GM23338 (cell line): ENCODE data around the gene VPS8. TPM values are rescaled to one million over a fixed set of nuclear protein-coding genes. Genes with fewer than 3 reads are reported as not detected.
"Not testable (repeated sequence)": the region's sequence is repeated elsewhere in the genome, so short reads cannot be mapped to it uniquely, and the experiment has no call there.

Experiments
- ATAC-seq: fragments of 200-7000 bp; cut with Tn5 transposase; 3 replicates; pipeline ENCODE4 v1.9.1; 2020
- DNase-seq: peaks from one replicate; pipeline ENCODE4 v3.0.0-alpha.2; 2015; ENCODE audit warnings: low spot score
- H2AFZ ChIP-seq: fragments of 200-600 bp; sonication (generic); 2 replicates; pipeline ENCODE4 v1.8.0; 2016; ENCODE audit warnings: antibody characterized with exemption, mild to moderate bottlenecking, moderate library complexity
- H3F3A ChIP-seq: fragments of 200-600 bp; sonication (generic); replicated peaks from 2 replicates; pipeline ENCODE4 v1.8.0; 2017; ENCODE audit warnings: antibody characterized with exemption, mixed run types, low read depth
- H3K27ac ChIP-seq: fragments of 200-600 bp; sonication (generic); 2 replicates; pipeline ENCODE4 v1.6.1; 2016; ENCODE audit warnings: low read depth
- H3K27me3 ChIP-seq: fragments of 200-600 bp; sonication (generic); 2 replicates; pipeline ENCODE4 v1.8.0; 2016; ENCODE audit warnings: mild to moderate bottlenecking, mixed run types, moderate library complexity; ENCODE audit not compliant: insufficient read depth
- H3K36me3 ChIP-seq: fragments of 200-600 bp; sonication (generic); 2 replicates; pipeline ENCODE4 v1.8.0; 2016; ENCODE audit warnings: mild to moderate bottlenecking; ENCODE audit not compliant: insufficient read depth
- H3K4me1 ChIP-seq: fragments of 200-600 bp; sonication (generic); 2 replicates; pipeline ENCODE4 v1.8.0; 2016; ENCODE audit warnings: mild to moderate bottlenecking, moderate library complexity; ENCODE audit not compliant: insufficient read depth
- H3K4me2 ChIP-seq: fragments of 200-600 bp; sonication (generic); 2 replicates; pipeline ENCODE4 v1.7.1; 2017; ENCODE audit warnings: mixed run types
- H3K4me3 ChIP-seq: fragments of 200-600 bp; sonication (generic); 2 replicates; pipeline ENCODE4 v1.6.1; 2016; ENCODE audit warnings: mixed run types
- H3K79me2 ChIP-seq: fragments of 200-600 bp; sonication (generic); replicated peaks from 2 replicates; pipeline ENCODE4 v1.8.0; 2017; ENCODE audit warnings: mild to moderate bottlenecking; ENCODE audit not compliant: insufficient read depth
- H3K9me2 ChIP-seq: fragments of 200-600 bp; sonication (generic); 2 replicates; pipeline ENCODE4 v1.8.0; 2017; ENCODE audit not compliant: insufficient read depth
- H4K20me1 ChIP-seq: fragments of 200-600 bp; sonication (generic); replicated peaks from 2 replicates; pipeline ENCODE4 v1.8.0; 2017; ENCODE audit warnings: mild to moderate bottlenecking; ENCODE audit not compliant: insufficient read depth
- H3K27ac Mint-ChIP-seq: 2 replicates; pipeline ENCODE4 v1.8.0; 2020; ENCODE audit warnings: inconsistent platforms, mild to moderate bottlenecking, moderate library complexity, mixed read lengths
- H3K27me3 Mint-ChIP-seq: 3 replicates; pipeline ENCODE4 v1.8.0; 2022; ENCODE audit warnings: low read depth, mild to moderate bottlenecking, moderate library complexity, mixed read lengths, inconsistent platforms; ENCODE audit not compliant: insufficient read depth, poor library complexity
- H3K36me3 Mint-ChIP-seq: 3 replicates; pipeline ENCODE4 v1.8.0; 2021; ENCODE audit warnings: low read depth, mild to moderate bottlenecking, inconsistent platforms, moderate library complexity, mixed read lengths
- H3K4me1 Mint-ChIP-seq: 3 replicates; pipeline ENCODE4 v1.8.0; 2020; ENCODE audit warnings: mild to moderate bottlenecking, inconsistent platforms, mixed read lengths
- H3K4me3 Mint-ChIP-seq: 3 replicates; pipeline ENCODE4 v1.8.0; 2021; ENCODE audit warnings: moderate library complexity, mild to moderate bottlenecking, inconsistent platforms, mixed read lengths
- H3K9me3 Mint-ChIP-seq: 3 replicates; pipeline ENCODE4 v1.8.0; 2020; ENCODE audit warnings: moderate library complexity, mild to moderate bottlenecking, inconsistent platforms, mixed read lengths
- EZH2phosphoT487 ChIP-seq: fragments of 200-600 bp; sonication (generic); IDR thresholded peaks from one replicate; pipeline ENCODE4 v1.8.1; 2018; ENCODE audit warnings: antibody characterized with exemption; ENCODE audit not compliant: unreplicated experiment
- NANOG ChIP-seq: IDR thresholded peaks from 2 replicates; pipeline ENCODE4 v1.6.1; 2016; ENCODE audit warnings: antibody characterized with exemption, borderline replicate concordance
- ZNF114 ChIP-seq: fragments of 250-450 bp; sonication (Bioruptor Pico); IDR thresholded peaks from 2 replicates; pipeline ENCODE4 v1.5.0; 2020; ENCODE audit warnings: mild to moderate bottlenecking, moderate library complexity
- ZNF331 ChIP-seq: fragments of 250-450 bp; sonication (Bioruptor Pico); IDR thresholded peaks from 2 replicates; pipeline ENCODE4 v1.5.0; 2020; ENCODE audit warnings: low read depth, mild to moderate bottlenecking, moderate library complexity
- polyA plus RNA-seq: library from polyadenylated mRNA; unstranded; fragments of >200 nt; fragmentation: Nextera tagmentation; extraction: Ambion mirVana; gene quantifications from 2 replicates; pipeline ENCODE4 v1.2.1, GENCODE V29; 2016
- total RNA-seq: library from RNA; depleted of rRNA; stranded (reverse); fragments of >200 nt; shearing (Covaris generic); gene quantifications from 2 replicates; pipeline ENCODE4 v1.2.3, GENCODE V29; 2014
- TF ChIP-seq, protein P1 (sequence below): IDR thresholded peaks from one replicate; pipeline ENCODE4 v1.6.1; 2018; ENCODE audit warnings: antibody characterized with exemption; ENCODE audit not compliant: unreplicated experiment
- TF ChIP-seq, protein P2 (sequence below): fragments of 250-450 bp; sonication (Bioruptor Pico); IDR thresholded peaks from 2 replicates; pipeline ENCODE4 v1.5.0; 2020; ENCODE audit warnings: mild to moderate bottlenecking, moderate library complexity

VPS8 gene
- total and polyA plus RNA-seq, 2 experiments from 2014 or later, result 17.3 to 45.5 TPM

DNA sequence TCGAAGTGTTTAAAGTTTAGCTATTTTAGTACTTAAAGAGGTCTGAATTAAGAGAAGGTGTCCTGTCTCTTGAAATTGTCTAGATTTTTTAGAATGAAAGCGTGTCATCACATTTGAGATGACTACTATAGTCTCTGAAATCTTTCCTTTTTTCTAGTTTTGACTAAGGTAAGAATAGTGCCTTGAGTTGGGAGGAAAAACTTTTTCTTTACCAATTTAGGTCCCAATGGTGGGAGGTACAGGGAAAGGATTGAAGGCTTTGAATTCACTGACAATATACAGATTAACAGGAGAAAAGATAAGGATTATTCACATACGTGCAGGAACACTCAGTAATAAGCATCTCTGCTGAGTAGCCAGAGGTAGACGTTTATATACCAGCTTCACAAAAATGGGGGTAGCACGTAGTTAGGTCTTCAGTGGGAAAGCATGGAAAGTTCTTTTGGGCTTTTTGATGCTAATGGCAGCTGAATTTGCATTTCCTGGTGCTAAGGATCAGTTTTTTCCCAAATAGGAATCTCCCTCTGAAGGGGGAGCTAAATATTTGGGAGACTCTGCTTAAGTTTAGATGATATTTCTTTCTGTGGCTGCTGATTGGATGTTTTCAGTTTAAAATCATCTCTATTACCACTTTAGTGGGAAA, 88.1 kb downstream of the VPS8 start (continued):
- TF ChIP-seq, protein P1, sequence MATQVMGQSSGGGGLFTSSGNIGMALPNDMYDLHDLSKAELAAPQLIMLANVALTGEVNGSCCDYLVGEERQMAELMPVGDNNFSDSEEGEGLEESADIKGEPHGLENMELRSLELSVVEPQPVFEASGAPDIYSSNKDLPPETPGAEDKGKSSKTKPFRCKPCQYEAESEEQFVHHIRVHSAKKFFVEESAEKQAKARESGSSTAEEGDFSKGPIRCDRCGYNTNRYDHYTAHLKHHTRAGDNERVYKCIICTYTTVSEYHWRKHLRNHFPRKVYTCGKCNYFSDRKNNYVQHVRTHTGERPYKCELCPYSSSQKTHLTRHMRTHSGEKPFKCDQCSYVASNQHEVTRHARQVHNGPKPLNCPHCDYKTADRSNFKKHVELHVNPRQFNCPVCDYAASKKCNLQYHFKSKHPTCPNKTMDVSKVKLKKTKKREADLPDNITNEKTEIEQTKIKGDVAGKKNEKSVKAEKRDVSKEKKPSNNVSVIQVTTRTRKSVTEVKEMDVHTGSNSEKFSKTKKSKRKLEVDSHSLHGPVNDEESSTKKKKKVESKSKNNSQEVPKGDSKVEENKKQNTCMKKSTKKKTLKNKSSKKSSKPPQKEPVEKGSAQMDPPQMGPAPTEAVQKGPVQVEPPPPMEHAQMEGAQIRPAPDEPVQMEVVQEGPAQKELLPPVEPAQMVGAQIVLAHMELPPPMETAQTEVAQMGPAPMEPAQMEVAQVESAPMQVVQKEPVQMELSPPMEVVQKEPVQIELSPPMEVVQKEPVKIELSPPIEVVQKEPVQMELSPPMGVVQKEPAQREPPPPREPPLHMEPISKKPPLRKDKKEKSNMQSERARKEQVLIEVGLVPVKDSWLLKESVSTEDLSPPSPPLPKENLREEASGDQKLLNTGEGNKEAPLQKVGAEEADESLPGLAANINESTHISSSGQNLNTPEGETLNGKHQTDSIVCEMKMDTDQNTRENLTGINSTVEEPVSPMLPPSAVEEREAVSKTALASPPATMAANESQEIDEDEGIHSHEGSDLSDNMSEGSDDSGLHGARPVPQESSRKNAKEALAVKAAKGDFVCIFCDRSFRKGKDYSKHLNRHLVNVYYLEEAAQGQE, result no peak
- TF ChIP-seq EZH2phosphoT487, result no peak

DNA sequence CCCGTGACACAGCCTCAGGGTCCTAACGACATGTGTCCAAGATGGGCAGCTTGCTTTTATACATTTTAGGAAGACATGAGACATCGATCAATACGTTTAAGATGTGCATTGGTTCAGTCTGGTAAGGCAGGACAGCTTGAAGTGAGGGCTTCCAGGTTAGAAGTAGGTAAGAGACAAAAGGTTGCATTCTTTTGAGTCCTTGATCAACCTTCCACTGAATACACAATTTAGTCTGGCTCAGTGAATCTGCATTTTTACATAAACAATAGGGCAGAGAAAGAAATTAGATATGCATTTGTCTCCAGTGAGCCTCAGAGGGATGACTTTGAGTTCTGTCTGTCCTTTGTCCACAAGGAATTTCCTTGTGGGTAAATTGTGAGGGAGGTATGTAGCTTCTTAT, 95.1 kb downstream of the VPS8 start:
- H3K9me2 ChIP-seq, H3K27me3 ChIP-seq, H3K36me3 ChIP-seq, H3K4me3 Mint-ChIP-seq, H3K27me3 Mint-ChIP-seq, H3K79me2 ChIP-seq, ATAC-seq, H3F3A ChIP-seq, H3K4me3 ChIP-seq, H4K20me1 ChIP-seq, H2AFZ ChIP-seq: not testable (repeated sequence)
- peak; percentile 37 for DNase-seq
- Mint-ChIP-seq H3K9me3 (peaks cover 16% of the 10 kb centered on the region), H3K4me1 (peaks cover 58% of the 10 kb centered on the region), H3K36me3 (peaks cover 32% of the 10 kb centered on the region), H3K27ac (peak overlapping the region; percentile 81)
- Histone ChIP-seq H3K4me1 (peaks cover 54% of the 10 kb centered on the region), H3K27ac (peak overlapping the region; percentile 95), H3K4me2 (peak overlapping the region; percentile 10)

DNA sequence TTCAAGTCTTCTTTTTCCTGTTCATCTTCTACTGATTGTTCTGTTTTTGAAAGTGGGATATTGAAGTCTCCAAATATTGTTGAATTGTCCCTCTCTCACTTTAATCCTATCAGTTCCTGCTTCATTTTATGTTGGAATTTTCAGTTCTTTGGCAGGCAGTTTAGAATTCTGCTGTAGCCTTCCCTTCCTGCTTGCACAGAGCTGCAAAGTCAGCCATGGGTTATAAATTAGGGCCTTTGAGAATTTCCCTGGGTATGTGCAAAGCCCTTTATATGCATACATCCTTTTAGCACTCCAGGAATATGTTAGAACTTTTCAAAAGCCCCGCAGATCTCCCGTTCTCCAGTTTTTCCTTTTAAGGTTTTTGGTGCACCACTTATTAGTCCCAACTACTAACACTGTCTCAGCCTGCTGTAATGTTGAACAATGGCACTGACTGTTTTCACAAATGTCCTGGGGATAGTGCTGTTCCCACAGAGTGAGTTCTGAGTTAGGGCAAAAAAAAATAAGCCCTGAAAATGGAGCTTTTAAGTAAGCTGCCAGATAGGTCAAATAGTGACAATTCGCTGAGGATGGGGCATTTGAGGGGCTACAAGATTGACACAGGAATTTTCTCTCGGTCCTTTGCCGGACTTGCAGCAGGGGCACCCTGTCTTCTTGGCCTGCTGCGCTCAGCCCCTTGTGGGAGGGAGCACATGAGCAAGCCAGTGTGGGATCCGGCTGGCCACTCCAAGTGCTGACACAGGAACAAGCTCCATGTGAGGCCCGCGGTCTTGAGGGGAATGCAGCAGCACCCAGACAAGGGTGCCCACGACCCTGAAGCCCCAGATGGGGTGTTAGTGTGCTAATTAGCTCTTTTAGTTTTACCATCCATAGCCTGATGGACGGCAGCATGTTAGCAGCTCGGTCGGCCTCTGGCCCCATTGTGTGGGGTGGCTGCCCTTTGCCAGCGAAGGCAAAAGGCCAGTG, 96.0 kb downstream of the VPS8 start:
- Histone ChIP-seq H4K20me1 (no peaks in the 10 kb centered on the region), H3K4me1 (peaks cover 63% of the 10 kb centered on the region), H3K4me3 (no peak overlapping the region; the same call in 1 of the 2 replicates), H2AFZ (no peak overlapping the region), H3K4me2 (peak overlapping the region; percentile 57), H3K79me2 (no peaks in the 10 kb centered on the region), H3F3A (no peaks in the 10 kb centered on the region), H3K27me3 (no peaks in the 10 kb centered on the region), H3K9me2 (no peaks in the 10 kb centered on the region), H3K27ac (peak overlapping the region; percentile 95), H3K36me3 (peaks cover 10% of the 10 kb centered on the region; the same call in 1 of the 2 replicates)
- Mint-ChIP-seq H3K4me1 (peaks cover 67% of the 10 kb centered on the region), H3K4me3 (no peak overlapping the region; the same call in 2 of the 3 replicates), H3K27ac (peak overlapping the region; percentile 81), H3K9me3 (peaks cover 16% of the 10 kb centered on the region), H3K27me3 (peaks cover 2% of the 10 kb centered on the region), H3K36me3 (peaks cover 32% of the 10 kb centered on the region)
- DNase-seq, result peak; percentile 25
- ATAC-seq, result peak; percentile 61
- TF ChIP-seq ZNF114 (CRISPR knock-in tag), result no peak
- TF ChIP-seq NANOG, result no peak
- TF ChIP-seq ZNF331 (CRISPR knock-in tag), result no peak
- TF ChIP-seq, protein P2, sequence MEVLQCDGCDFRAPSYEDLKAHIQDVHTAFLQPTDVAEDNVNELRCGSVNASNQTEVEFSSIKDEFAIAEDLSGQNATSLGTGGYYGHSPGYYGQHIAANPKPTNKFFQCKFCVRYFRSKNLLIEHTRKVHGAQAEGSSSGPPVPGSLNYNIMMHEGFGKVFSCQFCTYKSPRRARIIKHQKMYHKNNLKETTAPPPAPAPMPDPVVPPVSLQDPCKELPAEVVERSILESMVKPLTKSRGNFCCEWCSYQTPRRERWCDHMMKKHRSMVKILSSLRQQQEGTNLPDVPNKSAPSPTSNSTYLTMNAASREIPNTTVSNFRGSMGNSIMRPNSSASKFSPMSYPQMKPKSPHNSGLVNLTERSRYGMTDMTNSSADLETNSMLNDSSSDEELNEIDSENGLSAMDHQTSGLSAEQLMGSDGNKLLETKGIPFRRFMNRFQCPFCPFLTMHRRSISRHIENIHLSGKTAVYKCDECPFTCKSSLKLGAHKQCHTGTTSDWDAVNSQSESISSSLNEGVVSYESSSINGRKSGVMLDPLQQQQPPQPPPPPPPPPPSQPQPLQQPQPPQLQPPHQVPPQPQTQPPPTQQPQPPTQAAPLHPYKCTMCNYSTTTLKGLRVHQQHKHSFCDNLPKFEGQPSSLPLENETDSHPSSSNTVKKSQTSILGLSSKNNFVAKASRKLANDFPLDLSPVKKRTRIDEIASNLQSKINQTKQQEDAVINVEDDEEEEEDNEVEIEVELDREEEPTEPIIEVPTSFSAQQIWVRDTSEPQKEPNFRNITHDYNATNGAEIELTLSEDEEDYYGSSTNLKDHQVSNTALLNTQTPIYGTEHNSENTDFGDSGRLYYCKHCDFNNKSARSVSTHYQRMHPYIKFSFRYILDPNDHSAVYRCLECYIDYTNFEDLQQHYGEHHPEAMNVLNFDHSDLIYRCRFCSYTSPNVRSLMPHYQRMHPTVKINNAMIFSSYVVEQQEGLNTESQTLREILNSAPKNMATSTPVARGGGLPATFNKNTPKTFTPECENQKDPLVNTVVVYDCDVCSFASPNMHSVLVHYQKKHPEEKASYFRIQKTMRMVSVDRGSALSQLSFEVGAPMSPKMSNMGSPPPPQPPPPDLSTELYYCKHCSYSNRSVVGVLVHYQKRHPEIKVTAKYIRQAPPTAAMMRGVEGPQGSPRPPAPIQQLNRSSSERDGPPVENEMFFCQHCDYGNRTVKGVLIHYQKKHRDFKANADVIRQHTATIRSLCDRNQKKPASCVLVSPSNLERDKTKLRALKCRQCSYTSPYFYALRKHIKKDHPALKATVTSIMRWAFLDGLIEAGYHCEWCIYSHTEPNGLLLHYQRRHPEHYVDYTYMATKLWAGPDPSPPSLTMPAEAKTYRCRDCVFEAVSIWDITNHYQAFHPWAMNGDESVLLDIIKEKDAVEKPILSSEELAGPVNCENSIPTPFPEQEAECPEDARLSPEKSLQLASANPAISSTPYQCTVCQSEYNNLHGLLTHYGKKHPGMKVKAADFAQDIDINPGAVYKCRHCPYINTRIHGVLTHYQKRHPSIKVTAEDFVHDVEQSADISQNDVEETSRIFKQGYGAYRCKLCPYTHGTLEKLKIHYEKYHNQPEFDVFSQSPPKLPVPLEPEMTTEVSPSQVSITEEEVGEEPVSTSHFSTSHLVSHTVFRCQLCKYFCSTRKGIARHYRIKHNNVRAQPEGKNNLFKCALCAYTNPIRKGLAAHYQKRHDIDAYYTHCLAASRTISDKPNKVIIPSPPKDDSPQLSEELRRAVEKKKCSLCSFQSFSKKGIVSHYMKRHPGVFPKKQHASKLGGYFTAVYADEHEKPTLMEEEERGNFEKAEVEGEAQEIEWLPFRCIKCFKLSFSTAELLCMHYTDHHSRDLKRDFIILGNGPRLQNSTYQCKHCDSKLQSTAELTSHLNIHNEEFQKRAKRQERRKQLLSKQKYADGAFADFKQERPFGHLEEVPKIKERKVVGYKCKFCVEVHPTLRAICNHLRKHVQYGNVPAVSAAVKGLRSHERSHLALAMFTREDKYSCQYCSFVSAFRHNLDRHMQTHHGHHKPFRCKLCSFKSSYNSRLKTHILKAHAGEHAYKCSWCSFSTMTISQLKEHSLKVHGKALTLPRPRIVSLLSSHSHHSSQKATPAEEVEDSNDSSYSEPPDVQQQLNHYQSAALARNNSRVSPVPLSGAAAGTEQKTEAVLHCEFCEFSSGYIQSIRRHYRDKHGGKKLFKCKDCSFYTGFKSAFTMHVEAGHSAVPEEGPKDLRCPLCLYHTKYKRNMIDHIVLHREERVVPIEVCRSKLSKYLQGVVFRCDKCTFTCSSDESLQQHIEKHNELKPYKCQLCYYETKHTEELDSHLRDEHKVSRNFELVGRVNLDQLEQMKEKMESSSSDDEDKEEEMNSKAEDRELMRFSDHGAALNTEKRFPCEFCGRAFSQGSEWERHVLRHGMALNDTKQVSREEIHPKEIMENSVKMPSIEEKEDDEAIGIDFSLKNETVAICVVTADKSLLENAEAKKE, result no peak
